Activated CD4-positive, alpha-beta T cell treated with anti-CD3 and anti-CD28 coated beads, Interleukin-2, Interleukin-6, amounts not matched to agents 100 ng/mL and 50 ng/mL, durations not matched to agents 16 hours and 8 hours (primary cell): ENCODE data around the gene ANKH.
"Not testable (repeated sequence)": the region's sequence is repeated elsewhere in the genome, so short reads cannot be mapped to it uniquely, and the experiment has no call there.

Source experiments
- DNase-seq: peaks from one replicate; pipeline ENCODE4 v3.0.0-alpha.2; 2020

Gene ANKH

DNA sequence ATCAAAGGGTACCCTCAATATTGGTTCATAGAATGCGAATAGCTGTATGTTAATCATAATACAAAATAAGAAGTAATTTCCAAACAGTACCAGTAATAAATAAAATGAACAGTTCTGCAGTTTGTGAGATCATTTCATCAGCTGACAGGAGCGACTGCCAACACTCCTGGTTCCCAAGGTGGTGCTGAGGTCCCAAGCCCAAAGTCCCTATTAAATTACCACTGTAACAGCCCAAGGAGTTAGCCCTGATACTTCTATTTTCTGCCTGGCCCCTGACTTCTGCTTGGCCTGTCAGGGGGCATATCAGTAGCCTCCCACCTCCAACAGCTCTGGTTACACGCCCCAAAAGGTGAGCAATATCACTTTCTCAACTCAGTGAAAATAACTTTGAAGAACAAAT, 47.1 kb downstream of the ANKH start:
- DNase-seq = no peak

DNA sequence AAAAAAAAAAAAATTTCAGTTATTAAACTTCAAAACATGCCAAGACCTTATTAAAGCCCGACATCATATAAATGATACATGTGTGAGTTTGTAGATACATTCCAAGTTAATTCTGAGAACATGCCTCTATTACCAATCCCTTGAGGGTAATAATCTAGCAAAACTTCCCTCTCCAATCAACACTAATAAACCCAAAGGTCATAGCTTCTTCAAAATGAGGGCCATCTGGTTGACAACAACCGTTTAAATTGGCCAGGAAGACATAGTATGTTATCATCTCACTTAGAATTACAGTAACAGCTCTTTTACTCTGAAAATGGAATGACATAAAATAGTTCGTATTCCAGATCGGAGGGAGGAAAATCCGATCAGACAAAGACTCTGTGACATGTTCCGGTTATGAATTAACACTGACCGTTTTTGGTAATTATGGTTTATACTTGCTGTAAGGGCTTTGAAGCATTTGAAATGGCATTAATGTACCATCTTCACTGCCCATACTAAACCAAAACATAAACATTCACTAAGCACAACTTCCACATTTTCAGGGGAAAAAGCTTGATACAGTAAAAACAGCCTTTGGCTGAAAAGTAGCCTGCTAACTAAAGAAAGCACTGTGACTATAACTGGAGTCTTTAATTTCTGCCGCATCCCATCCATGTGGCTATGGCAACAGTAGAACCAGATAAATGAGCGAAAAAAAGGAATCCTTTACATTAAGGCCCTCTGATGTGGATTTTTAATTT, 50.3 kb downstream of the ANKH start:
- no peak for DNase-seq

DNA sequence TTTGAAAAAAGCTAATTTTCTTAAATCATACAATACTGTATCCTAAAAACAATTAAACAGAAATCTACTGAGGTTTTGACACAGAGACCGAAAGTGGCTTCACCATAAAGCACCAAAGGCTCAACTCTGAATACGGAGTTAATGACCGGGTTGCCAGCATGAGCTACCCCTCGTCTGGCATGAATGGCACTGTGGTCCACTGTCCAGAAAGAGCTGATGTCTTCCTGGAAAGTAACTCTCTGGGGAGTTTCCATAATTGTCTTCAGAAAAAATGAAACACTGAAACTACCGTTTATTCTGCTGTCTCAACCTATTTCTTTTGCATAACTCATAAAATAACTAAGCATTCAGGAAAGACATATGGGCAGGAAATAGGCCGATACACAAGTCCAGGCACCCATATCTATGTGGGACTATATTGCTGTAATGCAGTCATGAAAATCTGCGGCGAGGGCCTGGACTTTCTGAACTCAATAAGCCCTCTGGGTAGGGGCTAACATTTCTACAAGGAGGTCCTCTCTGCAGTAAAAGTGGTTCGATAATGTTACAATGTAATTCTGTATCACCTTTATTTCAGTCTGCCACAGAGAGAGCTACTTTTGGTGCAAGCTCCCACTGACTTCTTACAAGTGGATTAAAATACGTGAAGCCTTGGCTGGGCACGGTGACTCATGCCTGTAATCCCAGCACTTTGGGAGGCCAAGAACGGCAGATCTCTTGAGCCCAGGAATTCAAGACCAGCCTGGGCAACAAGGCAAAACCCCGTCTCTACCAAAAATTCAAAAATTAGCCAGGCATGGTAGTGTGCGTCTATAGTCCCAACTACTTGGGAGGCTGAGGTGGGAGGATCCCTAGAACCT, 52.4 kb downstream of the ANKH start:
- peak; percentile 64 for DNase-seq

DNA sequence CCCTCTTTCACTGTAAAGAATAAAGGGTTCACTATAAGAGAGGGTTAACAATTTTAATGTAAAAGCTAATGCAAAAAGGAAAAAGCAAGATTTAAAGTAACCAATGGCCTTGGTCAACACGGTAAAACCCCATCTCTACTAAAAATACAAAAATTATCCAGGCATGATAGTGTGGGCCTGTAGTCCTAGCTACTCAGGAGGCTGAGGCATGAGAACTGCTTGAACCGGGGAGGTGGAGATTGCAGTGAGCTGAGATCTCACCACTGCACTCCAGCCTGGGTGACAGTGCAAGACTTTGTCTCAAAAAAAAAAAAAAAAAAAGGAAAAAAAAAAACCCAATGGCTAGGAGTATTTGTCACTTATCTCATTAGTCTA, 53.8 kb downstream of the ANKH start:
- DNase-seq = not testable (repeated sequence)

DNA sequence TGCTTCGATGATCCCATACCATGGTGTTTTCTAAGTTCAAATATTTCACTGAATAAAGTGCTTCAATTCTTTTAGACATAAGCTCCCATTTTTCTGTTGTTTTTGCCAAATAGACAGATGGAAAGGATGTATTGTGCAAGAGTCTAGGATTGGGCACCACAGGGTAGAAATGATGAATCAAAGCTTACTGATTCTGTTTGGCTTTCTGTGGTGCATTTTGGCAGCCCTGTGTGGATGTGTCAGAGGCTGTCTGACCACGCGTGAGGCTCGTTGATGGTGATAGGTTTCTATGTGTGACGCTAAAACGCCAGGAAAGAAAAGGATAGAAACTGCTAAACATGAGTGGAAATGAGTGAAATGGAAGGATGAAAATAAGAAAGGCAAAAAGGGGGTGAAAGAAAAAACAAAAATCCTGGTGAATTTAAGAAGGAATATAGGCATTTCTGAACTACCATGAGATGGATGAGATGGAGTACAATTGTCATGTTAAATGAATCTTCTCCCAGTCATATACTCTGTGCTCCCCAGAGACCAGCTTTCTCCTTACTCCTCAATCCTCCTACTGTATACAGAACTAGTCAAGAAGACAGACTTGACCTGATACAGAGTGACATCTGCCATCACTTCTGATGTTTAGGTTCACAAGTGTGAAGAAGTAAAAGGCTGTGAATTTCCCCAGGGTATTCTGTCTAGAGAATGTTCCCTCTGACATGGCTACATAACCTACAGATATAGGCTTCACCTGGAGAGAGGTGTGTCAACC, 54.4 kb downstream of the ANKH start:
- DNase-seq = peak; percentile 79

DNA sequence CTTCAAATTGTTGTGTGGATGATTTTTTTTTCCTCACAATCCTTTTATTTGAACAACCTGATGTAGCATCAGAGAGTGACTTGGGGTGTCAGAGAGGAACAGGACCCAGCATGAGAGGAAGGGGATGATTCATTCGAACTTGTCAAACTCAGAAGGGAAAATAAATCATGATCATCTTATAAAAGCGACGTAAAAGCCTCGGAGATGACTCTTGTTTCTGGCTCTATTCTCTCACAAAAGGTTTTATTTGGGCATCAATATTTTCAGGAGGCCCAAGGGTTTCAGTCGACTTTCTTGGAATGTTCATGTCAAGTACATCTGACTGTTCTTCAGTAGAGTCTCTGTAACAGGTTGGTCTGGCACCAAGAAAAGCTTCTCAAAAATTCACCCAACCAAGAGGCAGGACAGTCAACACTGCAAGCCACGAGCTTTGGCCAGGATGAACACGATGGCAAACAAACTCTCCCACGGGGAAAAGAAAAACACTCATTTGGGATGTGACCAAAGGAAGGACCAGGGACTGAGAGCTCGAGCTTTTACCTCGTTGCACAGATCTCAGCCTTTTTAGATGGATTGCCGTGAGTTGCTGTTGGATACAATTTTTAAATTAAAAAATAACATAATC, 55.1 kb downstream of the ANKH start:
- peak; percentile 26 for DNase-seq

DNA sequence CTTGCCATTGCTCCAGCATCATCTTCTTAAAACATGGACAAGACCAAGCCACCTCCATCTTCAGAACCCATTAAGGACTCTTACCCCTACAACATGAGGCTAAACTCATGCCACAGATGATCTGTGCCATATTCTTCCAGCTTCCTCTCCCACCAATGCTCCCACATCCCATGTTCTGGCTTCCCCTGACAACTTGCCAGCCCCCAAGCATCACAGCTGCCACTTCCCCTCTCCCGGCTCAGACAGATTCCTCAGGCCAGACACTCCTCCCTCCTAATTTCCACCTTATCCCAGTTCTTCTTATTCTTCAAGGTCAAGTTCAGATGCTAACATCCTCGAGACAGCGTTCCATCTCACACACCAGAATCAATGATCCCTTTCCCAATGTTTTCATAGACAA, 57.8 kb downstream of the ANKH start:
- DNase-seq = no peak

DNA sequence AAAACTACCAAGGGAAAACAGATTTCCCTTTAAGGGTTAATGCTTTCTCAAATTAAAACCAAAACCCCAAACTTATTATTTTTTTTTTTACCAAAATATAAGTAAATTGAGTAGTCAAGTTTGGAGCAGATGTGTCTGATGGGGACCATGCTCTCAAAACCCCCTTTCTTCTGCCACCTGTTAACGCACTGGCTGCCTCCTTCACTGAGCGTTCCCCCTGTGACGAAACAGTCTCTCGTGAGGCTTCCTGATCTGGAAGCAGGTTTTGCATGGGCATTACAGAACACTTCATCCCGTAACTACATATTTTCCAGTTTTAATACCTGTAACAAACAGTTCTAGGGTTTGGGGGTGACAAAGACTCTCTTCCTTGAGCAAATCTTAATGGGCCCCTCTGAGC, 59.4 kb downstream of the ANKH start:
- DNase-seq = no peak

DNA sequence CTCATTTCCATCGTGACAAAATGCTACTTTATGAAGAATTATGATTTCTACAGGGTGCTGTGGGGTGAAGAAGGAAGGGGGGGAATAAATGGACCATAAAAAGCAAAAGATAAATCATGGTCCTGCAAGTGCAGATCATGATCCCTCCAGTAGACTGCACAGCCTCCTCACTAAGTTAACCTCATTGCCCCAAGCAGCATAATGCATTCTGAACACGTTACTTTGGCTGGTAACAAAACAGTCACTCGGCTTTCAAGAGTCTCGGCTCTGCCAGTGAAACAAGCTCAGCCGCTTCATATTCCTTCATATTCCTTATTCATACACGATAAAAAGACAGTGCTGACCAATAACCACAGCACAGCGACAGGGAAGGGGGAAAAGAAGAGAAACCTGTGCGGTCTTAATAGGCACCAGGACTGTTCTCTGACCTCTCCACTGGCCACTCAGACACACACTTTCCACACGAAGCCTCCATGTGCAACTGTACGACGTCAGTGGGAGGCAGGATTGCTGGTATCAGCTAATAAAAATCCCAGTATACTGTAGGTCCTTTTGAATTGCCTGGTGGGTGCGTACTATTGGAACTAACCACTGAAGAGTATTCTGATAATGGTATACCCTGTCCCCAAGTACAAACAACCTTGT, 60.5 kb downstream of the ANKH start:
- DNase-seq = no peak

DNA sequence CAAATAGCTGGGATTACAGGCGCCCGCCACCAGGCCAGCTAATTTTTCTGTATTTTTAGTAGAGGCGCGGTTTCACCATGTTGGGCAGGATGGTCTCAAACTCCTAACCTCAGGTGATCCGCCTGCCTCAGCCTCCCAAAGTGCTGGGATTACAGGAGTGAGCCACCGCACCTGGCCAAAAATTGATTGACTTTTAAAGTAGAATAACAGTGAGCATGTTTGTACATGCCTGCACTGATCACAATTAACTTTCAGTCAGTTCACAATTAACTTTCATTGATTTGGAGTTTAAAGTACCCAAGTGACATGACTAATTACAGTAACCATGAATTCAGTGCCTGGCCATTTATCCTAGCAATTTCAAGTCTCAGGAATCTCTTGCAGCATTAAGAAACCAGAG, 61.3 kb downstream of the ANKH start:
- DNase-seq = no peak

DNA sequence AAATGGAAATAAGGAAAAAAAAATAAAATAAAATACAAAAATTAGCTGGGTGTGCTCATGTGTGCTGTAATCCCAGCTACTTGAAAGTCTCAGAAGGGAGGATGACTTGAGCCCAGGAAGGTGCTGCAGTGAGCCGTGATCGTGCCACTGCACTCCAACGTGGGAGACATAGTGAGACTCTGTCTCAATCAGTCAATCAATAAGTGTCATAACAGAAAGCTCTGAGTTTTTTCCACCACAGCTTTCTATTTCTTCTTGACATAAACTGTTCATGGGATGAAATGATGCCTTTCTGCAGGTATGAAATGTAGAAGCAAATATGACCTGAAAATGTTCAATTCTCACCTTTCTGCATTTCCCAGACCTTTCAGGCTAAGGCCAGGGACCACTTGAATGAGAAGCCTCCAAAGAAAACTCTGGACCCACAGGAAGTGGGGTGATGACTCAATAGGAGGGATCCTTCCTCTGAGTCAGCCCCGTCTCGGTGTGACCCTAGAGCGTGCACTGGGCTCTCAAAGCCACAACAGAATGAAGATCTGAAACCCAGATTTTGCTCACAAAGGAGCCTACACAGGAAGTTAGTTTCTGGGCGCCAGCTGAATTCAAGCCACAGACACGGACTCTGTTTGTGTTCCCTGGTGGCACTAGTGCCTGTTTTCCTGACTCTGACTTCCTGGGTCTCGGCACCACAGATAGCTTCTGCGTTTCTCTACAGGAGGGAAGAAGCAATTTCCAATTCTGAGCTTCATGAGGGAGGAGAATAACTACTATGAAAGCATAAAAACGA, 62.0 kb downstream of the ANKH start:
- DNase-seq = peak; percentile 94

DNA sequence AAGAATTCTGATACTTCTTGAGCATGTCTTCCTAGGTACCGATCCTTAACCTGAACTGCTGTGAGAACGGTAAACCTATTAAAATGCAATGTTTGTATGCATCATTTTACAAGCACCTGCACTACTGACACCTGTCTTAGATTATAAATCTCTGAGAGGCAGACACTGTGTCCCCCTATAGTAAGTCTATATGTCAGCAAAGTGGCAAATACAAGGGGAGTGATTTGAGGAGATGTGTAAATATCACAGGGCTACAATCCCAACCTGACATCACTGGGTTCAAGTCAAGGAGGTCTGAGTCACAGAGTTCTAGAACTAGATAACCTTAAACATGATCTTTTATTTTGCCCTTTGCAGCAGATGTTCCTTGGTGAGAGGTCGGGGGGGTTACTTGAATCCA, 64.1 kb downstream of the ANKH start:
- DNase-seq = no peak

DNA sequence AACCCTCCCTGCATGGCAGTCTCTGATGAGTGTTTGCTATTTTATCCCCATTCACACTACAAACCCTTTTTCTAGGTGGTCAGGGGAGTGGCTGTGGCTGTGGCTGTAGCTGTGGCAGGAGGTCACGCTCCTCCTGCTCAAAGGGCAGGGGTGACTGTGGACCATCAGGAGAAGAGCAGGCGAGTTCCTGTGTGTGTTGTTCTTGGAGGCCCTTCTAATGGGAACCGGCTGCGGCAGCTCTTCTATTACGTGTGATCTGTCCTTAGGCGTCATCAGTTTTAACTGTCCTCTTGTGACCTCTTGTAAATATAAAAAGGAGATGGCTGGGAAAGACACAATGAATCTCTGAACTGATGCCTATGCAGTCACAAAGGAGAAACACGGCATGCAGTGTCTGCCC, 65.1 kb downstream of the ANKH start:
- no peak for DNase-seq

DNA sequence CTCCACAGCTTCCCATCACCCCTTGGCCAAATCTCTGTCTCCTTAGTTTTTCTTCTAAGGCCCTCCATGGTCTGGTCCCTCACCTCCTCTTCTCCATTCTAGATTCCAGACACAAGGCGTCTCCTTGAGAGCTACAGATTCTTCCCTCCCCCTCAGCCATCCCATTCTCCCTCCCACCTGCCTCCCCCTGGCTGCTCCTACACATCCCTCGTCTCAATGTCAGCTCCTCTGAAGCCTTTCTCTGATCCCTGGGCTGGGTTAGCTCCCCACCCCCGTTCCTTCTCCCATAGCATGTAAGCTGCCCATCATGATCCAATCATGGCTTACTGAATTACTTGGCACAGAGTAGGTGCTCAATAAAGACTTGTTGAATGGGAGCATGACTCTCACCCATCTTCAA, 69.0 kb downstream of the ANKH start:
- DNase-seq = no peak

DNA sequence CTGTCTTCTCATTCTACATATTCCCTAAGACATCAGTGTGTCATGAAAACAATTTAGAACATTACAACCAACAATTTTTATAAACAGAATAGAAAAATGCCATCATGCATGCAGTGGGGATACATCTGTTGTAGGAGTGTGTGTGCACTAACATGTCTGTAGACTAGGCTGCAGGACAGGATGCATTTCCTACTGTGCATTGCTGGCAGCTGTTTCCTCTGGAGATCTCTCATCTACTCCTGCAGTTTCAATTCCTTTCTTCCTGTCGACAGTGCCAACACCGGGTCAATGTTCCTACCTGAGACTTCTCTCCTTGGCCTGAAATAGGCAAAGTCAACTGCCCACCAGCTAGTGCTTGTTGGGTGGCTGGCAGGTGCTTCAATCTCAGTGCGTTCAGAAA, 69.8 kb downstream of the ANKH start:
- no peak for DNase-seq

DNA sequence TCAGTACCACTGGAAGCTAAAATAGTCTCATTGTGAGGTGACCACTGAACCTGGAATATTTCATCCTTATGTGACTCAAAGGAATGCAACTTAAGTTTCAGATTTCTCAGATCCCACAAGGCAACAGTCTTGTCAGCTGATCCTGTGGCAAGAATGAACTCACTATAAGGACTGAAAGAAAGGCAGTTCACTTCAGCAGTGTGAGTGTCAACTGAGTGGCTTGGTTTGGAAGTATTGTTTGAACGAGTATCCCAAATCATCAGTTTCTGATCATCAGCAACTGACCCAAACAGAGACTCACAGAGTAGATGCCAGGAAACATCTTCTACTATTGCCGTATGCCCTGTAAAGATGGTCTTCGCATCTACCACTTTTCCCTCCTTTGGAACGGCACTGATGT, 74.2 kb downstream of the ANKH start:
- not testable (repeated sequence) for DNase-seq

DNA sequence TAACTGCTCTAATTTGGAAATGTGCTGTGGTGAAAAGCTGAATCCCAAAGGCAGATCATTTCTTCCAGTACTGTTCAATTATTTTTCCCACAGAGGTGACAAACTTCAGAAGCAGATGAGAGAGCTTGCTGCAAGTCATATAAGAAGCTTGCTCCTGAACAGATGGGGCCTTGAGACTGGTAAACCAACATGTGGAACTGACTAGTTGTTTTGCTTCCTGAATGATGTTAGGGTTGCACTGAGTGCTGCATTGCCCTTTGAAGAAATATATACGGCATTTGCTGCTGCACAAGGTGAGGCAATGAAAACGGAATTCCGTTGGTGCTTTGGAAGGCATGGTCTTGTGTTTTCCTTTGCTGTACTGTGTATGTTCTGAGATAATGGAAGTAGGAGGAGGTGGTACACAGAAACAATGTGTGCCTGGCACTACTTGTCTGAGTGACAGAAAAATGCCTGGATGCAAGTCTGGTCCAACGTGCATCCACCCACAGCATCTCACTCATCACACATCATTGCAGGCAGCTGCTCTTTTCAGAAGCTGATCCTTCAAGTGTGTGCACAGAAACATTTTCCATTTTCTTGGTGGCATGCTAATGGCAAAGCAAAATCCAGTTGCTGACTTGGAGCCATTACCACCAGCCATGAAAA, 76.9 kb downstream of the ANKH start:
- no peak for DNase-seq

DNA sequence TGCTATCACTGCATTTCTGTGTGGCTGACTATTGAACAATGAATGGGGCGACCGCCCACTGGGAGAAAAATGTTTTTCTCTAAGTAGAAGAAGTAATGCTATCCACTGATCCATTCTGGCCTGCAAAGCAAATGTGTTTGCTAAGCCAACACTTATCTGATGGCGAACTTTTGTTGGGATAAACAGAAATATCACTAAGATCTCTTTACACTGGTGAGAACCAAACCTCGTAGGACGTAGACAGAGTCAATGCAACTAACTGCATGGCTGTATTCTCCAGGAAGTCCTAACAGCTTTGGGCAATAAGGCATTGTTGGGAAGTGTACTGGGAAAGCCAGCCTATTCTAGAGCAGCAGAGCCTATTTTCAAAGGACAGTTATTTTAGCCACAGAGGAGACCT, 77.7 kb downstream of the ANKH start:
- DNase-seq = no peak

DNA sequence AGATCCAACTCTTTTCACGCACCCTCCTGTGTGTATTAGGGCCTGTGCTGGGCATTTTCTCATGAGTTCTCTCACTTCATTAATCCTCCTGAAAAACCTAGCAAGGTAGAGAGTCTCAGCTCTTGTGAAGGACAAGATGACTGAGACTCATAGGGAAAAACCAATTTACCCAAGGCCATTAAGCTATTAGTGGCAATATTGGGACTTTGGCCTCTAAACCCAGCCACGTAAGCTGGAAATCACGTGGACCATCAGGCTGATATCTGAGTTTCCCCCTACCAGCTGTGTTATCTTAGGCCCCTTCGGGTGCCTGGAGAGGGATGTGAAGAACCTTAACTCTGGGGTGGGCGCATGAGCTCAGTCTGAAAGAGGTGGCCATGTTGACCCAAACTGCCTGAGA, 80.7 kb downstream of the ANKH start:
- no peak for DNase-seq

DNA sequence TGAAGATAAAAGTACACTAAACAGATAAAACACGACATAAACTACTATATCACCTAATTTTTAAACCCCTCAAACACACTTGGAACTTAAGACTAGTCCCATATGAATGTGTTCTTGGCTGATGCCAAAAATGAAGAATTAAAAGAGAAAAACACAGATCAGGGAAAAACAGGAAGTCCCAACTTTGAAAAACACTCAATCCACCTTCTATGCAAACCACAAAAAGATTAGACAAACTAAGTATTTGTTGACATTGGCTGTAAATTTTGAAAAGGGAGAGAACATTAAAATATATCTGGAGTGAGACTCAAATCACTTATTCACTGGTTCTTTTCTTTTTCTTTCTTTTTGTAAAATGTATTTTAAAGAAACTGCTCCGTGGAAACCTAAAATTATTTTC, 81.4 kb downstream of the ANKH start:
- no peak for DNase-seq
